NCI-H2227 (cell line): ENCODE results near the gene RNF207.

ENCODE experiments used
- DNase-seq: peaks from one replicate; lab custom pipeline; 2025; ENCODE audit not compliant: unreplicated experiment; lab: John Stamatoyannopoulos, UW

Gene RNF207, protein sequence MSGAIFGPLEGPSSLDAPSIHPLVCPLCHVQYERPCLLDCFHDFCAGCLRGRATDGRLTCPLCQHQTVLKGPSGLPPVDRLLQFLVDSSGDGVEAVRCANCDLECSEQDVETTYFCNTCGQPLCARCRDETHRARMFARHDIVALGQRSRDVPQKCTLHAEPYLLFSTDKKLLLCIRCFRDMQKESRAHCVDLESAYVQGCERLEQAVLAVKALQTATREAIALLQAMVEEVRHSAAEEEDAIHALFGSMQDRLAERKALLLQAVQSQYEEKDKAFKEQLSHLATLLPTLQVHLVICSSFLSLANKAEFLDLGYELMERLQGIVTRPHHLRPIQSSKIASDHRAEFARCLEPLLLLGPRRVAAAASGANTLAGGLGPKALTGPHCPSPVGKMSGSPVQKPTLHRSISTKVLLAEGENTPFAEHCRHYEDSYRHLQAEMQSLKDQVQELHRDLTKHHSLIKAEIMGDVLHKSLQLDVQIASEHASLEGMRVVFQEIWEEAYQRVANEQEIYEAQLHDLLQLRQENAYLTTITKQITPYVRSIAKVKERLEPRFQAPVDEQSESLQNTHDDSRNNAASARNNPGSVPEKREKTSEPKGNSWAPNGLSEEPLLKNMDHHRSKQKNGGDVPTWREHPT

DNA sequence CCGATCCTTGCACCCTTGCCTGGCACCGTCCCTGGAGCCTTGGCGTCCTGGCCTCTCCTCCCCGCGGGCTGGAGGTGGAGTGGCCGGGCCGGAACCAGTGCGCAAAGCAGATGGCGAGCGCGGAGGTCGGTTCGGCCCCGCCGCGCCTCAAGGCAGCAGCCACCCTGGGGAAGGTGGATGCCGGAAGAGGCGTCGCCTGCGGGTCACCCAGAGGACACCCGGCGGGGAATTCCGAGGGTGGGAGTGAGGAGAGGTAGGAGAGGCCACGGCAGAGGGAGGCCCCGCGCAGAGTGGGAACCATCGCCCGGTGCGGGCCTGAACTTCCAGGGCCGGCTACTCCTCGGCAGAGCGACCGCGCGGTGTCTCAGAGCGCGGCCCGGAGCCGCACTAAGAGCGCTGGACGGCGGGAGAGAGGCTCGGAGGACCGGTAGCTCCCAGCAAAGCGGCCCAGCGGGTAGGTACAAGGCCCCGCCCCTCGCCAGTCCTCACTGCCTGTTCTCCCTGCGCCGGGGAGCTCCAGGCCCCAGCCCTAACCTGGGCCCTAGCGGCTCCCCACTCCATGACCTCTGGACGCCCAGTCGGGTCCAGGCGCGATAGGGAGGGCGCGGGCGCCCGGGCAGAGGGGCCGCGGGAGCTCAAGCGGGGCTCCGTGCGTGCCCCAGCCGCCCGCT, at the start of gene RNF207:
RNF207 (plus strand) TSS at position 271 of the 671 bp plus-strand sequence. CDS start 417 bp downstream, outside the sequence.
- DNase-seq, result no peak

DNA sequence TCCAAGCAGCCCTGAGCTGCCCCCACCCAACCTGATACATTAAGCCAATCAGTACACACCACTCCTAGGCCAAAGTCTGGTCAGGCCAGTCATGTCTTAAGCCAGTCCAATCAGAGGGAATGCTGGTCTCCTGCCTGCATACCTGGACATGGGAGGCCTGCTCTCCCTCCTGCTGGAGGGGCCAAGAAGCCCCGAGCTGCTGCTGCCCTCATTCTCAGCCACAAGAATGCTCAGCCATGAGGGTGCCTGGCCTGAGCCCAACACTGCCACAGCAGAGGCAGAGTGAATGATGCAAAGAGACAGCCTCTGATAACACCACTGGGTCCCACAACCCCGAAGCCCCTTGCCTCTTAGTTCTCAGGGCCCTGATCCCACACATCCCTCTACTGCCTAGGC, 48.8 kb upstream of the RNF207 start:
- DNase-seq, result no peak

DNA sequence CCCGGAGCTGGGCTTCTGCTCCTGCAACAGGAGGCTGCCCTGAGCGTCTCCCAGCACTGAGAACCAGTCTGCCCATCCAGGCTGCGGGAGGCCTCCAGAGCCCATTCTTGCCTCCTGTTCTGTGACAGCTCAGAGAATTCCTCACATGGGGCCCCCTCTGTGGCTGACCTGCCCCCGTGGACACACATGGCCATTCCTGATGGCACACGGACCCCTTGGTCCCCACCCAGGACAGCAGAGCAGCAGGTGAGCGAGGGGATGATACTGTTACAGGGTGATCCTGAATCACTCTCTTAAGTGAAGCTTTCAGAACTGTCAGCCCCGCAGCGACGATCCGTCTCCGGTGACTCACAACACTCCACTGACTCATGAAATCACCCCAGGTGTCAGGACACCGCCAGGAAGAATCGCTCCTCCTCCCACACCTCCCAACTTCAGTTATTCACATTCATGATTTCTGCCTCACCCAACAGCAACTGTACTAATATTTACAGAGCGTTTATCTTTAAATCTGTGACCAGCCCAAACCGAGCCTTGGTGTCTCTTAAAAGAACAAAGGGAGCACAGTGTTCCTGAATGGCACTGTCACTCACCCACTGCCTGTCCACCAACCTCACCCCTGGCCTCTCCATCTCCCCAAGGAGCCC, 48.3 kb upstream of the RNF207 start:
- DNase-seq, result no peak

DNA sequence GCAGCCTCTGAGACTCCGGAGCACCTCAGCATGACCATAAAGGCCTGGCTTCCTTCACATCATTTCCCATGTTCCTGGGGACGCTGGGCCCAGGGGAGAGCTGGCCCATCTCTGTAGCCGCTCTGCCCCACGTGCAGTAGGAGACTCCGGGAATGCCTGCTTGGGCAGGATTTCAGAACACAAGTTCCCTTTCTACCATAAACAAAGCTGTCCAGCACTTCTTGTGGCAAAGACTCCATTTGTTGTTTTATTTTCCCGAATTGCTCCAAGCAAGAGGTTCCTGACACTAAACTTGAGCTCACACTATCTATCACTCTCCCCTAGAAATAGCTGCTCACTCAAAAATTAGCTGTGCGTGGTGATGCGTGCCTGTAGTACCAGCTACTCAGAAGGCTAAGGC, 47.7 kb upstream of the RNF207 start:
- DNase-seq, result no peak

DNA sequence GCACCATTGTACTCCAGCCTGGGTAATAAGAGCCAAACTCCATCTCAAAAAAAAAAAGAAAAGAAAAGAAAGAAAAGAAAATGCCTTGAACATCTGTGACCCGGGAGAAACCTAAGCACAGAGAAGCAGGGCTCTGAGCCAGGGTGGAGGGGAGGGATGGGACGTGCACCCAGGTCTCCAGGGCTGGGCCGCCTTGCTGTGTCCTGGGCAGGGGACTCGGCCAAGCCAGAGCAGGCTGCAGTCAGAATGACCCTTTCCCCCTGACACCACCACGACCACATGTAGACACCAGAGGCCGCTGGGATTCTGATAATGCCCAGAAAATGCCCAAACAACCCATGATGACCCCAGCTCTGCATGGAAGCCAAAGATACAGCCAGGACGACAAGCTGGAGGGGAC, 43.6 kb upstream of the RNF207 start:
- no peak for DNase-seq

DNA sequence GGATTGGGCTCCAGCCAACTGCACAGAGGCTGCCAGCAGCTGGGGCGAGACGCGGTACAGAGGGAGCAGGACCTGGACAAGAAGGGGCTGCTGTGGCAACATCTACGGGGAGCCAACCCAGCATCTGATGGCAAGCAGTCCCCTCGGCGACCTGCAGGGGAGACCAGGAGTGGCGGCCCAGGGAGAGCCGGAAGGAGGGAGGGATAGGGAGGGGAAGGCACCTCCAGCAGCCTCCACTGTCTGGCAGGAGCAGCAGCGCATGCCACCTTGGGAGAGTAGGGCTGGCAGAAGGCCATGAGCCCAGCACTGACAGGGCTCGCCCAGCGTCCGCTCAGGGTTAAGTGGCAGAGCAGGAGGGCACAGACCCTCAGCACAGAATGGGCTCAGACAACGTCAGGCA, 43.1 kb upstream of the RNF207 start:
- DNase-seq, result no peak

DNA sequence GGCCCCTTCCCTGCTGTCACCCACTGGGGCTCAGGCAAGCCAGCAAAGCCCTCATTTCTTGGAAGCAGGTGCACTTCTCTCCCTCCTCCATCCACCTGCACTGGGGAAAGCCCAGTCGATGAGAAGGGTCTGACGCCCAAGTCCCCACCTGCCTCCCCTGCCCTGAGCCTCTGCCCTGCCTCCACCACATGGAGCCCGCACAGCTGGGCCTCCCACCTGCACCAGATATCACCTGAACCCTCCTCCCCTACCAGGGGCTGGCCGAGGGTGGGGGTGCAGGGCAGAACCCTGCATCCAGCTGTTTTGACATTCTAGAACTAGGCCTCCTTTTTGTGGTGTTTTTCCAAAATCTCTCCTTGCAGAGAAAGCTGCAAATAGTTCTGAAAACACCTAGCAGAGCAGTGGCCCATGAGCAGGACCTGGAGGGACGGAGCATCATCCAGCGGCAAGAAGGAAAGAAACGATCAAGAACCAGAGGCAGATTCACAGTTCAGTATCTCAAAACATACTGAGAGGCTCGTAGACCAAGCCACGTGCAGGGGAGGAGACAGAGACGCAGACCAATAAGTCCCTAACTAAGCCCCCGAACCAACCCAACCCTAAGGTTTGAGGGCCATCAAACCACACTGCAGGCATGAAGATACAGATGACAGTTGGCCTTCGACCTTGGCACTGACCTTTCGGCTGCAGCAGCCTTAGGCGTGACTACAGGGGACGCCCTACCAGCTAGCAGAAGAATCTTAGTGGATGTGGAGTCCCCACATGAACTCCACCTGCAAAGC, 42.5 kb upstream of the RNF207 start:
- no peak for DNase-seq

DNA sequence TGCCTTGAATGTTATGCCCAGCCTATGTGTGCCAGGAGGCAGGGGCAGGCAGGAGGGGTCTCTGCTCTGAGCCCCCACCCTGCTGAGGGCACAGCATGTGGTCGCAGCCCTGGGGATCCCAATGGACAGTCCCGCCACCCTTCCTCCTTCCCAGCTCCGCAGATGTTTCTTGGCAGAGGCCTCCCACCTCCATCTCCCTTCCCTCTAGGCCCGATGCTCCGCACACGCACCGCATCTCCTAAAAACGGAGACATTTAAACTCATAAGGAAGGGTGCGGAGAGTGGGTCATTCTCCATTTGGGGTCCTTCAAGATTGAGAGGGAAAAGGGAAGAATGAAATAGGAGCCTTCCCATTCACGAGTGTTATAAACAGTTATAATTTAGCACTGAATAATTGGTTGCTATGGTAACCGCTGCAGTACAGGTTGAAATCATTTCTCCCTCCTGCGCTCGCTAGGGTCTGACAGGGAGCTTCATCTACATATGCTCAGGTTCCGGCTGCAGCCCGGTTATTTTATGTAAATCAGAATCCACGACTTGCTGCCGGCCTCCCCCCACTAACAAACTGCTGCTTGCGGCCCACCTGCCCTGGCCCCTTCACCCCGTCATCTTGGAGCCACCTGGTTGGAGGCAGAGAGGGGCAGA, 41.8 kb upstream of the RNF207 start:
- peak; percentile 36 for DNase-seq

DNA sequence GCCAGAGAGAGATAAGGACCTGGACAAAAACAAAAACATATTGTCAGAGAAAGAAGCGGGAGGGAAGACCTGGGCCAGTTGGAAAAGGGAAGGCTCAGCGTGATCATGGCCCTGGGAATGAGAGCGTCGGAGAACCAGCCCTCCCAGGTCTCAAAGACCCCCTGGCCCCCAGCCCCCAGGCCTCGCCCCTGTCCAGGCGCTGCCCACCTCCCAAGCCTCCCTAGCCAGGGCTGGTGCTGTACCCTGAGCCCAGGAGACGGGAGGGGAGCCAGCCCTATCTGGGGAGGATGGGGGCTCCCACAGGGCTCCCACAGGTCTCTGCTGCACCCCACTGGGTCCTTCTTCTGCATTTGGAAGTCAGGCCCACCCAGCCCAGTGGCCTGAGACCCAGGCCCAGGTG, 40.9 kb upstream of the RNF207 start:
- DNase-seq, result no peak

DNA sequence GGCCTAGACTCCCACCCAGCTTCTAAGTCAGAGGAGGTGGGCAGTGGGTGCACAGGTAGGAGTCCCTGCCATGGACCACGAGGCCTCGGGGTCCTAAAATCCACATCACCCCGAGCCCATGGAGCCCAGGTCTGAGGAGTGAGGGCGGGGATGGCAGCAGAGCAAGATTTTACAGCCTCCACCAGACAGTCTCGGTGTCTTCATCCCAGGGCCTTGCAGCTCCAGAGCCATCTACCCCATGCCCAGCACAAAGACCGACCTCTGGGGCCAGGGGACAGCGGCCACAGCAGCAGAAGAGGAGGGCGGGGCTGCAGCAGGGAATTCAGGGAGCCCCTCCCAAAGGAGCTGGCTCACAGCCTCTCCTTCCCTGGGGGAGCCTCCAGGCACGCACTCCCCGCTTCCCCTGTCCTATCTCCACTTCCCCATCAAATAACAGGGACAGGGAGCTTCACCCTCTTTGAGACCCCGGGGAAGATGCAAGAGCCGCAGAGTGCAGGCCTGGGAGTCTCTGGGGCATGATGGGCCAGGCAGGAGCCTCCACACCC, 40.4 kb upstream of the RNF207 start:
- no peak for DNase-seq

DNA sequence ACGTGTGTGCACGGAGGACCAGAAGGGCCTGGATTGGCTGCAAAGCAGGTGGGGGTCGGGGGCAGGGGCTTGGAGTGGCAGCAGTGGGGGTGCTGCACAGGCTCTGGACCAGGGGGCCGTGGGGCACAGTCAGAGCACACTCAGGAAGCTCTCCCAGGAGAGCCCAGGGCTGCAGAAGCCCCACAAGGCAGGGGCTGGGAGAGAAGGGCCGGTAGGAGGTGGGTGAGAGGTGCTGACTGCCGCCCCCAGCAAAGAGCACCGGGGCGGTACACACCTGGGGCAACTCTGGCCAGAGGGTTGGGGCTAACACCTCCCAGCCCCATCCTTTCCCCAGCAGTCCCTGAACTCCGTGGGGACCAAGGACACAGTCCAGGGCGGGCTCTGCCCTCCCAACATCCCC, 39.7 kb upstream of the RNF207 start:
- no peak for DNase-seq

DNA sequence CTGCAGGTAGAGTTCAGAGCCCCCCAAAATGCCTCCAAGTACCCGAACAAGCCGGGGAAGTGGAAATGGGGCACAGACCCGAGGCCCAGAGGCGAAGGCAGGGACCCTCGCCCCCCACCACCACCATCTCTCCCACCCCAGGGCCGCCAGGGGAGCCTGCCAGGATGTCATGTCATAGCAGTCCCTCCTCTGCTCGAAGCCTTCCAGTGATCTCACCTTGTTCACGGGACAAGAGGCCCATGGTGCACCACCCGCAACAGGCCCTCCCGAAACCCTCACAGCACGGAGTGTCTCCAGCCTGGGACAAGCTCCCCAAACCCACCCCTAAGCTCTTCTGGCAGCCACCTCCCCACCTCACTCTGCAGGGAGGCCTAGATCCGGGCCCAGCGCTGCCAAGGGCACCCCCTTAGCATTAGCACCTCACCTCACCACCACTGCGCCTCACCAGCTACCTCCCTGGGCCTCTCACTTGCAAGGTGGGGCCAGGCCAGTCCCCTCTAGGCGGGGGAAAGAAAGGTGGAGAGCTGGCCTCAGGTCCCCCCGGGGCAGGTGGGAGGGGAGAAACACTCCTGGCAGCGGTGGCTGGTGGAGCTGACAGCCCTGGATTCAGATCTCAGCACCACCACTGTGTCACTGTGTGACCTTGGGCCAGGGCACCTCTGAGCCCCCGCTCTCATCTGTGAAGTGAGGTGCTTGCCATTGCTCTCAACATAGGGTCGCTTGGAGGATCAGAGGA, 39.1 kb upstream of the RNF207 start:
- no peak for DNase-seq

DNA sequence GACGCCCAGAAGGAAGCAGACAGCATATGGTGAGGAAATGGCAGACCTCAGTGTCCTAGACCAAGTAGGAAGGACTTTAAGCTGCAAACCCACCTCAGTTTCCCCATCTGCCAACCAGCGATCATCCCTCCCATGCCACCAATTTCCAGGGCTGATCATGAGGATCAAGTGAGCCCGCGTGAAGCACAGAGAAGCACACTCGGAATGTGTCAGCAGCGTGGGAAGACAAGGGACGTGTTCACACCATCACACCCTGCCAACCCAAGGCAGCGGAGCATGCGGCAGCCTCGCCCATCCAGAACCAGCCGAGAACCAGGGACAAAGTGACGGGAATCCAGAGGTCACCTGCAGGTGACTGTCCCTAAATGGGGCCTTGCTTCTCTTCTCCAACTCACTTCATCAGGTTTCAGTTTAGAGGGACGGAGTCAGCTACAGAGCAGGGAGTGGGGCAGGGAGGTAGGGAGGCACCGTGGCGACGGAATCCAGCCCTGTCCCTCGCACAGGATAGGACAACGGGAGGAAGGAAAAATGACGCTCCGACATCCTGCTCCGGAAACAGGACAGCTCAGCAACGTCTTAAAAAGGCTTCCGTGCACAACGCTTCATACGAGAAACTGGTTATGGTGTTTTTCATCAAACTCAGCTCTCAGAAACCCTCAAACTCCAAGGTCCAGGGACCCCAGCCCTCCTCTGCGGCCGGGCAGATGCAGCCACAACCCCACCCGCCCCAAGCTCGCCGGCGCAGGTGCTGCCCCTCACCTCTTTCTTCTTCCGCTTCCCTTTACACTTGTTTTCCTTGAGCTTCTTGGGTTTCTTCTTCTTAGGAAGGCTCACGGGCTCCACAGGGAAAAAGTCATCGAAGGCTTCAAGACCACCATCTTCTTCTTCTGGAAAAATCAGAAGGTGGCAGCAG, 38.3 kb upstream of the RNF207 start:
- DNase-seq, result no peak

DNA sequence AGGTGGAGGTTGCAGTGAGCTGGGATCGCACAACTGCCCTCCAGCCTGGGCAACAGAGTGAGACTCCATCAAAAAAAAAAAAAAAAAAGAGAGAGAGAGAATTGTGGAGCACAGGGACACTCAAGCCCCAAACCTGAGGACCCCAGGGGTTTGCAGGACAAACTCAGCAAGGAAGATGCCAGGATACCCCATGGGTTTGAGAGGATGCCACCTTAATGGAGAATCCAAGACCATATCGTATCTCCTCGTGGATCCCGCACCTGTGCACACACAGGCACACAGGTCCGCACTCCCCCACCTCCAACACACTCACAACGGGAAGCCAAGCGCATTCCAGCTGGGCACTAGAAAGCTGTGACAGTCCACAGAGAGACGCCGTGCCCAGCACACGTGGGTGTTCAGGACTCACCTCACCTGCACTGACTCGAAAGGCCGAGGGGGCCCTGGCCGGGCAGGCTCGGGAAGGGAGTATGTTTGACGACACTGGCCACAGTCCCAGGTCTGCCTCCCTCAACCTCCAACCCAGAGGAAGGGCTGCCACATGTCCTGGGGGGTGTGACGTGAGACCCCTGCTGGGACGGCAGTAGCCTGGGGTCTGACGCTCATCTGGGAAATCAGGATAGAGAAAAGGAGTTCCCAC, 36.9 kb upstream of the RNF207 start:
- DNase-seq, result no peak

DNA sequence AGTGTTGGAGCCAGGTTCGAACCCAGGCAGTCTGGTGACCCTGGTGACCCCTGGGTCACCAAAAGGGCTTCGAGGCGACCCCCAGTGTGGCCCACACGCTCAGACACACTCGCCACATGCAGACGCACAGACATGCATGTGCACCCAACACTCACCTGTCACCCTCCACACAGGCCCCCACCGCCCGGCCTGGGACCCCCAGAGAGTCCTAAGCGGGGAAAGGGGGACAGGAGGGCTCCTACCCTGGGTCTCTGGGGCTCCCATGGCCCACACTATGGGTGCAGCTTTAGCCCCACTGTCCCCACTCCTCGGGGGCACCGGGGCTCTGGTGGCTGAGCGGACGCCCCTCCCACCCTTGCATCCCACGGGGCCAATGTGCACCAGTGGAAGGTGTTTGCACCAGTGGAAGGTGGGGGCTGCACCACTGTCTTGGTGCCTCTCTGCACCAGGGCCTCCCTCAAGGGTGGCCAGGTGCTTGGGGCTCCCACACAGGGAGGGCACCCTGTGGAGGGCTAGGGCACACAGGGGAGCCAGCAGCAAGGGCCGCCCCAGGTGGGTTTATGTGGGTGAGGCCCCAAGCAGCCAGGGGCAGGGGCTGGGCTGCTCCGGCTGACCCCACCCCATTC, 35.7 kb upstream of the RNF207 start:
- no peak for DNase-seq

DNA sequence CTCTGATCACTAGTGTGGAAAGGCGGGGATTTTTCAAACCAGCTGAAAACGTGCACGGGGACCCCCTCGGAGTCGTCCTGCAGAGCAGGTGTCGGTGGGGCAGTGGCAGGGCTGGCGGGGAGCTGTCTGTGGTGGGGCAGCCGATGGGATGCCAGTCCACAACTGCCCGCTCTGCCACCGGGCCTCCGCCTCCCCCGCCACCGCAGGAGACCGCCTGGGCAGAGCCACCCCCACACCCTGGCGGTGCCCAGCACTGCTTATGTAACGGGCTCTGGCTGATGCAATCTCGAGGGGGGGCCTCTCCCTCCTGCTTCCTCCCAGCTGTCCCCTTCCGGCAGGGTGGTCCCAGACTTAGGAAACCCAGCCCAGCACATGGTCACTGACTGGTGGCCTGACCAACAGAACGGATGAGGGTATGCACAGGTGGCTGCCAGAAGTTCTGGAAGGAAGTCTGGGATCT, 35.1 kb upstream of the RNF207 start:
- no peak for DNase-seq

DNA sequence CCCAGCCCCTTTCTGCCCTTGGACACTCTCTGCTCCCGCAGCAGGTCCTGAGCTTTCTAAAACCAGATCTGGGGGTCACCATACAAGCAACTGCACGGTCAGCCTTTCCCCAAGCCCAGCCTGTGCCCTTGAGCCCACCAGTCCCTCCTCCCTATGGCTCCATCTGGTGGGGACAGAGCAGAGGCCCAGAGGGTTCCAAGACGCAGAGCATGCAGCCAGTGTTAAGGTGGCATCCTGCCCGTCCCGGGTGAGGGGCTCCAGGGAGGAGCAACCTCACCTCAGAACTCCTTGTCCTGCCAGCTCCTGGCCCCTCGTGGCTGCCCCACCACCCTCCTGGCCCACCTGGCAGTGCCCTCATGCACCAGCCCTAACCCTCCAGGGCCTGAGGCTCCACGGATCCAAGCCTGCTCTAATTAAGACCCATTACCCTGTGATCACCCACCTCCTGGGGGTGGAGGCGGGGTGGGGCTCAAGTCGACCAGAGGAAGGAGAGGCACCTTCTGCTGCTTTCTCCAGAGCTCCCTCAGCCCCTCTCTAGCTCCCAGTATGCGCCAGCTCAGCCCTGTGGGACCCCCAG, 34.3 kb upstream of the RNF207 start:
- no peak for DNase-seq
